Coronary artery (tissue), 2 donors: ENCODE data around the gene IFITM5.
"Not testable (repeated sequence)": the region's sequence is repeated elsewhere in the genome, so short reads cannot be mapped to it uniquely, and the experiment has no call there.

Source experiments
- DNase-seq: peaks from one replicate; pipeline ENCODE4 v3.0.0-alpha.2; 2017; ENCODE audit warnings: low spot score
- H3K27ac ChIP-seq, 2 donors: fragments of 200-600 bp; sonication (generic); one replicate each; pipeline ENCODE4 v1.5.1; 2016 to 2019
- H3K4me3 ChIP-seq: fragments of 200-600 bp; sonication (generic); 2 replicates; pipeline ENCODE4 v1.5.1; 2016; ENCODE audit warnings: mild to moderate bottlenecking, moderate library complexity
- CTCF ChIP-seq: fragments of 200-600 bp; sonication (generic); IDR thresholded peaks from one replicate; pipeline ENCODE4 v1.5.1; 2019; ENCODE audit warnings: antibody characterized with exemption

IFITM5 gene

GRCh38 chr11:312092-312816, 12.9 kb upstream of the IFITM5 start:
- Histone ChIP-seq H3K4me3 (peak overlapping the region; percentile 62), H3K27ac (peak overlapping the region; percentile 11 to 78)
- TF ChIP-seq CTCF, result no peak
- no peak for DNase-seq

- H3K4me3 ChIP-seq, result peak overlapping the region; percentile 62
- not testable (repeated sequence) for DNase-seq
Observed at GRCh38 chr11:311013-311748, 11.9 kb upstream of the IFITM5 start.

GRCh38 chr11:309979-310572, 10.8 kb upstream of the IFITM5 start:
- DNase-seq, result not testable (repeated sequence)
- H3K4me3 ChIP-seq, result peak overlapping the region; percentile 73
- peak overlapping the region; percentile 70 to 89 for H3K27ac ChIP-seq

More at GRCh38 chr11:311013-311748, 11.9 kb upstream of the IFITM5 start:
- H3K27ac ChIP-seq, result peak overlapping the region; percentile 11 to 78

GRCh38 chr11:308740-309665, 9.7 kb upstream of the IFITM5 start:
- DNase-seq, result not testable (repeated sequence)
- H3K27ac ChIP-seq, result peak overlapping the region; percentile 70 to 89

GRCh38 chr11:307766-308708, 8.7 kb upstream of the IFITM5 start, which contains the start of gene IFITM2:
IFITM2 (plus strand) TSS chr11:307816; CDS start chr11:308193, 377 bp downstream.
- DNase-seq, result peak; percentile 90
- Histone ChIP-seq H3K27ac (peak within 1 kb of the TSS; percentile 70 to 89), H3K4me3 (peak within 1 kb of the TSS; percentile 73)

More at GRCh38 chr11:308740-309665, 9.7 kb upstream of the IFITM5 start:
- H3K4me3 ChIP-seq, result peak overlapping the region; percentile 73

GRCh38 chr11:306645-307371, 7.5 kb upstream of the IFITM5 start:
- Histone ChIP-seq H3K27ac (peak overlapping the region in 1 of 2 donors; percentile 89), H3K4me3 (no peak overlapping the region)
- TF ChIP-seq CTCF, result no peak
- no peak for DNase-seq

- Histone ChIP-seq H3K27ac (peak overlapping the region in 1 of 2 donors; percentile 33), H3K4me3 (no peak overlapping the region)
- DNase-seq, result no peak
- TF ChIP-seq CTCF, result no peak
Observed at GRCh38 chr11:305844-306211, 6.5 kb upstream of the IFITM5 start.
